Naive thymus-derived CD4-positive, alpha-beta T cell (primary cell): ENCODE results near the gene TIPIN. TPM values are rescaled to one million over a fixed set of nuclear protein-coding genes. Genes with fewer than 3 reads are reported as not detected.
A peak's percentile ranks its signal among the peaks of the same experiment; 100 is the strongest.
"Not testable (repeated sequence)": the region's sequence is repeated elsewhere in the genome, so short reads cannot be mapped to it uniquely, and the experiment has no call there.

ENCODE experiments used
- ATAC-seq: fragments of 150-1000 bp; cut with Tn5 transposase; 2 replicates; pipeline ENCODE4 v1.10.0; 2021; ENCODE audit warnings: mild to moderate bottlenecking, moderate library complexity
- CTCF ChIA-PET: fragments of 350-600 bp; sonication (Branson Sonifier 250); formaldehyde crosslinking; loops from one replicate; lab custom pipeline; 2021; ENCODE audit warnings: antibody characterized with exemption; lab: Charles Lee
- POLR2A ChIA-PET: fragments of 350-600 bp; sonication (Branson Sonifier 250); formaldehyde crosslinking; loops from one replicate; lab custom pipeline; 2021; ENCODE audit warnings: antibody characterized with exemption, inconsistent platforms; lab: Charles Lee
- DNase-seq, 9 donors: peaks; one replicate each; pipeline versions ENCODE4 v3.0.0 to v3.0.0-alpha.2; 2020 to 2022; ENCODE audit warnings: mixed read lengths in 1 of 9
- H3K27ac ChIP-seq: one replicate; pipeline ENCODE4 v1.7.0; 2013; ENCODE audit warnings: mild to moderate bottlenecking, low read depth, low read length, moderate library complexity
- H3K27me3 ChIP-seq, 2 donors: one replicate each; pipeline ENCODE4 v1.7.0; 2013; ENCODE audit warnings: low read length in 2 of 2, mild to moderate bottlenecking in 2 of 2, moderate library complexity in 2 of 2; ENCODE audit not compliant: control insufficient read depth in 2 of 2, insufficient read depth in 2 of 2
- H3K36me3 ChIP-seq, 3 experiments: 1 replicate in 2 of 3; 2 replicates in 1 of 3; pipeline ENCODE4 v1.7.0; 2013; ENCODE audit warnings: low read length in 3 of 3, mild to moderate bottlenecking in 3 of 3, moderate library complexity in 1 of 3; ENCODE audit not compliant: insufficient read depth in 3 of 3, control insufficient read depth in 2 of 3
- H3K4me1 ChIP-seq, 2 donors: one replicate each; pipeline ENCODE4 v1.7.0; 2013; ENCODE audit warnings: low read length in 2 of 2, mild to moderate bottlenecking in 2 of 2, moderate library complexity in 1 of 2; ENCODE audit not compliant: control insufficient read depth in 2 of 2, insufficient read depth in 2 of 2
- H3K4me3 ChIP-seq: 2 replicates; pipeline ENCODE4 v1.7.0; 2013; ENCODE audit warnings: mild to moderate bottlenecking, low read length
- H3K9me3 ChIP-seq, 3 experiments: 1 replicate in 2 of 3; 2 replicates in 1 of 3; pipeline ENCODE4 v1.7.0; 2013; ENCODE audit warnings: low read length in 3 of 3; ENCODE audit not compliant: control insufficient read depth in 2 of 3
- H3K27ac Mint-ChIP-seq, 9 donors: one replicate each; pipeline ENCODE4 v1.8.0; 2020 to 2022; ENCODE audit warnings: mixed read lengths in 9 of 9, mild to moderate bottlenecking in 8 of 9, moderate library complexity in 5 of 9, inconsistent platforms in 2 of 9
- H3K27me3 Mint-ChIP-seq, 5 donors: one replicate each; pipeline ENCODE4 v1.8.0; 2021 to 2022; ENCODE audit warnings: mixed read lengths in 5 of 5, mild to moderate bottlenecking in 1 of 5
- H3K36me3 Mint-ChIP-seq, 5 donors: one replicate each; pipeline ENCODE4 v1.8.0; 2020 to 2022; ENCODE audit warnings: mixed read lengths in 5 of 5, mild to moderate bottlenecking in 3 of 5, inconsistent platforms in 1 of 5
- H3K4me1 Mint-ChIP-seq, 7 donors: one replicate each; pipeline ENCODE4 v1.8.0; 2020 to 2022; ENCODE audit warnings: mixed read lengths in 7 of 7, mild to moderate bottlenecking in 3 of 7, inconsistent platforms in 1 of 7
- H3K4me3 Mint-ChIP-seq, 10 donors: one replicate each; pipeline ENCODE4 v1.8.0; 2020 to 2022; ENCODE audit warnings: mild to moderate bottlenecking in 10 of 10, mixed read lengths in 10 of 10, moderate library complexity in 6 of 10, inconsistent platforms in 2 of 10
- H3K9me3 Mint-ChIP-seq, 11 donors: one replicate each; pipeline ENCODE4 v1.8.0; 2020 to 2022; ENCODE audit warnings: mixed read lengths in 11 of 11, mild to moderate bottlenecking in 4 of 11, inconsistent platforms in 1 of 11, moderate library complexity in 1 of 11
- intact Hi-C, 2 donors: fragments of 100-400 bp; cut with micrococcal nuclease; formaldehyde crosslinking; loops; one replicate each; pipeline ENCODE4 v1.15.1; 2023
- polyA plus RNA-seq, 2 donors: library from polyadenylated mRNA; unstranded; fragments of 300-500 nt; fragmentation: Illumina TruSeq; gene quantifications; one replicate each; pipeline ENCODE4 v1.2.3, GENCODE V29; 2021
- total RNA-seq, 6 experiments: library from RNA in 5 of 6; stranded (reverse) in 5 of 6; gene quantifications; 1 replicate in 5 of 6; 2 replicates in 1 of 6; pipeline ENCODE4 v1.2.3 and lab custom pipeline; 2021 to 2026

Gene TIPIN
- total and polyA plus RNA-seq, 7 experiments from 2014 or later: 3.8 to 28.2 (median 9.9) TPM

DNA sequence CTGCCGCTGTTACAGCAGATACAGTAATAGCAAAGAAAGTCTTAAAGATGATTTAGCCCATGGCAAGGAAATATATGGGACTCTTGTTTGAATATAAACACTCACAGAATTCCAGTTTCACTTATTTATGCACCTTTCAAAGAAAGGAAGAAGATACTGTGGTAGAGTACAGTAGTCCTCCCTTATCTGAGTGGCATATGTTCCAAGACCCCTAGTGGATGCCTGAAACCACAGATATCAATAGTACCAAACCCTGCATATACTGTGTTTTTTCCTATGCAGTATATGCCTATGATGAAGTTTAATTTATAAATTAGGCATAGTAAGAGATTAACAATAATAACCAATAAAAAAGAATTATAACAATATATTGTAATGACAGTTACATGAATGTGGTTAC is 38.4 kb upstream of the TIPIN start:
- no peak for DNase-seq
- no peaks in the 10 kb centered on the region for H3K9me3 Mint-ChIP-seq
- no peaks in the 10 kb centered on the region for H3K9me3 ChIP-seq
- no peak overlapping the region for H3K4me3 ChIP-seq
- peak overlapping the region in 8 of 9 donors; percentile 20 to 91 (median 84) for H3K27ac Mint-ChIP-seq
- H3K27me3 Mint-ChIP-seq: no peaks in the 10 kb centered on the region
- intact Hi-C loops: no loop called here
- ATAC-seq: no peak
- no peaks in the 10 kb centered on the region for H3K36me3 ChIP-seq
- H3K4me1 Mint-ChIP-seq: peaks cover 54 to 90% (median 78%) of the 10 kb centered on the region in 7 donors
- H3K27ac ChIP-seq: no peak overlapping the region
- peaks cover 52 to 66% of the 10 kb centered on the region in 2 donors for H3K4me1 ChIP-seq
- peaks cover 0 to 36% (median 8%) of the 10 kb centered on the region in 5 donors for H3K36me3 Mint-ChIP-seq
- CTCF ChIA-PET: no interaction called here
- H3K4me3 Mint-ChIP-seq: peak overlapping the region in 5 of 10 donors; percentile 6 to 54 (median 51)
- H3K27me3 ChIP-seq: no peaks in the 10 kb centered on the region
- POLR2A ChIA-PET: no interaction called here

- Histone ChIP-seq H3K4me1 (peaks cover 56 to 70% of the 10 kb centered on the region in 2 donors), H3K27ac (no peak overlapping the region), H3K27me3 (no peaks in the 10 kb centered on the region), H3K36me3 (no peaks in the 10 kb centered on the region), H3K9me3 (no peaks in the 10 kb centered on the region), H3K4me3 (no peak overlapping the region)
- Mint-ChIP-seq H3K36me3 (peaks cover 0 to 38% (median 8%) of the 10 kb centered on the region in 5 donors), H3K27me3 (no peaks in the 10 kb centered on the region), H3K27ac (peak overlapping the region in 8 of 9 donors; percentile 20 to 91 (median 84)), H3K4me3 (peak overlapping the region in 8 of 10 donors; percentile 13 to 54 (median 30)), H3K4me1 (peaks cover 59 to 91% (median 81%) of the 10 kb centered on the region in 7 donors), H3K9me3 (no peaks in the 10 kb centered on the region)
- ChIA-PET POLR2A (no interaction called here), CTCF (interaction anchor here (0.8 kb wide), 1 partner anchor 23 kb away, joined by 3 read pairs; no protein-coding TSS in a partner anchor)
- intact Hi-C loops: no loop called here
- DNase-seq: no peak
- no peak for ATAC-seq
Observed at GRCh38 chr15:66394472-66394871, 38.0 kb upstream of the TIPIN start.

DNA sequence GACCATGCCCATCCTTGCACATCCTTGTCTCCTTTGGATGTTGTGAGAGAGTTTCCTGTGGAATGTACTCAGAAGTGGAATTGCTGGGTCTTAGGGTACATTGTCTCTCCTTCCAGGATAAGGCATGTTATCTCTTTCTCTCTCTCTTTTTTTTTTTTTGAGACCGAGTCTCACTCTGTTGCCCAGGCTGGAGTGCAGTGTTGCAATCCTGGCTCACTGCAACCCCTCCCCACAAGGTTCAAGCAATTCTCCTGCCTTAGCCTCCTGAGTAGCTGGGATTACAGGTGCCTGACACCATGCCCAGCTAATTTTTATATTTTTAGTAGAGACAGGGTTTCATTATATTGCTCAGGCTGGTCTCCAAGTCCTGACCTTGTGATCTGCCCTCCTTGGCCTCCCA is 36.6 kb upstream of the TIPIN start:
- ATAC-seq, H3K9me3 ChIP-seq, DNase-seq, H3K27me3 ChIP-seq, H3K36me3 ChIP-seq, H3K9me3 Mint-ChIP-seq, H3K27me3 Mint-ChIP-seq, intact Hi-C loops, H3K4me3 ChIP-seq: not testable (repeated sequence)
- H3K4me1 Mint-ChIP-seq: peaks cover 69 to 95% (median 87%) of the 10 kb centered on the region in 7 donors
- ChIA-PET CTCF (interaction anchor here (0.6 to 1.4 kb wide), 2 partner anchors 79 to 112 kb away, joined by 3 to 4 read pairs; partner anchors contain the start of genes RPL4 and ZWILCH), POLR2A (interaction anchor here (1.6 kb wide), 1 partner anchor 12 kb away, joined by 5 read pairs; no protein-coding TSS in a partner anchor)
- H3K36me3 Mint-ChIP-seq: peaks cover 0 to 37% (median 6%) of the 10 kb centered on the region in 5 donors
- peak overlapping the region; percentile 35 for H3K27ac ChIP-seq
- peak overlapping the region in 7 of 10 donors; percentile 16 to 68 (median 34) for H3K4me3 Mint-ChIP-seq
- H3K27ac Mint-ChIP-seq: peak overlapping the region; percentile 46 to 91 (median 84)
- H3K4me1 ChIP-seq: peaks cover 65 to 79% of the 10 kb centered on the region in 2 donors

- Mint-ChIP-seq H3K4me1 (peaks cover 71 to 89% (median 81%) of the 10 kb centered on the region in 7 donors), H3K27ac (peak overlapping the region; percentile 74 to 91 (median 84)), H3K27me3 (no peaks in the 10 kb centered on the region), H3K4me3 (peak overlapping the region; percentile 87 to 100 (median 92)), H3K9me3 (peaks cover 0 to 1% (median 0%) of the 10 kb centered on the region in 11 donors), H3K36me3 (peaks cover 0 to 36% (median 8%) of the 10 kb centered on the region in 5 donors)
- POLR2A ChIA-PET: interaction anchor here (1.0 to 1.5 kb wide), 4 partner anchors 11 to 110 kb away, joined by 3 to 5 read pairs (median 4); no protein-coding TSS in a partner anchor
- H3K9me3 ChIP-seq: no peaks in the 10 kb centered on the region
- H3K36me3 ChIP-seq: peaks cover 0 to 3% (median 0%) of the 10 kb centered on the region in 3 experiments
- H3K27me3 ChIP-seq: no peaks in the 10 kb centered on the region
- peak overlapping the region; percentile 38 for H3K4me3 ChIP-seq
- ATAC-seq (no peak), DNase-seq (peak in 2 of 9 donors; percentile 30 to 39)
- CTCF ChIA-PET: interaction anchor here (0.8 to 1.2 kb wide), 3 partner anchors 14 to 1005 kb away, joined by 3 to 6 read pairs (median 3); partner anchors contain the start of gene SNAPC5
- intact Hi-C loops: no loop called here
- peaks cover 65 to 71% of the 10 kb centered on the region in 2 donors for H3K4me1 ChIP-seq
- H3K27ac ChIP-seq: peak overlapping the region; percentile 46
Observed at GRCh38 chr15:66390678-66391077, 34.2 kb upstream of the TIPIN start.

GRCh38 chr15:66389859-66390381 is 33.4 kb upstream of the TIPIN start:
- Mint-ChIP-seq H3K4me1 (peaks cover 66 to 87% (median 77%) of the 10 kb centered on the region in 7 donors), H3K4me3 (peak overlapping the region; percentile 87 to 100 (median 92)), H3K9me3 (peaks cover 0 to 1% (median 0%) of the 10 kb centered on the region in 11 donors), H3K27ac (peak overlapping the region; percentile 74 to 91 (median 84)), H3K27me3 (no peaks in the 10 kb centered on the region), H3K36me3 (peaks cover 0 to 36% (median 8%) of the 10 kb centered on the region in 5 donors)
- Histone ChIP-seq H3K27ac (peak overlapping the region; percentile 46), H3K27me3 (no peaks in the 10 kb centered on the region), H3K4me1 (peaks cover 58 to 70% of the 10 kb centered on the region in 2 donors), H3K4me3 (peak overlapping the region; percentile 38), H3K36me3 (peaks cover 0 to 3% (median 0%) of the 10 kb centered on the region in 3 experiments), H3K9me3 (no peaks in the 10 kb centered on the region)
- no peak for ATAC-seq
- POLR2A ChIA-PET: interaction anchor here (1.2 to 6.0 kb wide), 3 partner anchors 14 to 109 kb away, joined by 4 to 71 read pairs (median 5); partner anchors contain the start of gene SNAPC5
- no peak for DNase-seq
- intact Hi-C loops: loop anchor here in 1 of 2 donors (5.0 kb wide), 3 partner anchors 32 to 862 kb away; partner anchors contain the start of genes AAGAB and IQCH
- CTCF ChIA-PET: interaction anchor here (0.8 kb wide), 1 partner anchor 85 kb away, joined by 3 read pairs; no protein-coding TSS in a partner anchor

DNA sequence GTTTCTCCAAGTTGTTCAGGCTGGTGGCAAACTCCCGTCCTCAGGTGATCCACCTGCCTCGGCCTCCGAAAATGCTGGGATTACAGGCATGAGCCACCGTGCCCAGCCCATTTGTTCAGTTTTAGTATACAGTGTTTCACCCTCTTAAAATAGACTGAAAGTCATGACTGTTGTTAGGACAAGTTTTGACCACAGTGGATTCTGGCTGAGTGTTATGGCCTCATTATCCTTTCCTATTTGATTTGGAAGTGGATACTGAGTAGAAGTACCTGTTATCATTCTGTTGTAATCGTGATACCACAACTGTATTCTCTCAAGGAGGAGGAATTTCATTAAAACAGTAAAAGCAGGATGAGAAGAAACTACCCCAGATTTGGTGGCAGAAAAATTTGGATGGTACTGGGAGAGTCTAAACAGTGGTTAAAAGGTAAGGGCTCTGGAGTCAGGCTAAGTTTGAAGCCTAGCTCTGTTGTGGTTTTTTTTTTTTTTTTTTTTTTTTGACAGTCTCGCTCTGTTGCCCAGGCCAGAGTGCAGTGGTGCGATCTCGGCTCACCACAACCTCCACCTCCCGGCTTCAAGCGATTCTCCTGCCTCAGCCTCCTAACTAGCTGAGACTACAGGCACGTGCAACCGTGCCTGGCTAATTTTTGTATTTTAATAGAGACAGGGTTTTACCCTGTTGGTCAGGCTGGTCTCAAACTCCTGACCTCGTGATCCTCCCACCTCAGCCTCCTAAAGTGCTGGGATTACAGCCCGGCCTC is 32.8 kb upstream of the TIPIN start:
- Mint-ChIP-seq H3K36me3 (peaks cover 0 to 38% (median 8%) of the 10 kb centered on the region in 5 donors), H3K4me1 (peaks cover 65 to 85% (median 74%) of the 10 kb centered on the region in 7 donors), H3K4me3 (peak overlapping the region; percentile 87 to 100 (median 94)), H3K27ac (peak overlapping the region; percentile 36 to 92 (median 85)), H3K9me3 (peaks cover 0 to 1% (median 0%) of the 10 kb centered on the region in 11 donors), H3K27me3 (no peaks in the 10 kb centered on the region)
- DNase-seq (no peak), ATAC-seq (no peak)
- CTCF ChIA-PET: interaction anchor here (0.6 to 1.6 kb wide), 4 partner anchors 10 to 1281 kb away, joined by 3 read pairs; no protein-coding TSS in a partner anchor
- peak overlapping the region; percentile 38 for H3K4me3 ChIP-seq
- peaks cover 51 to 65% of the 10 kb centered on the region in 2 donors for H3K4me1 ChIP-seq
- no peaks in the 10 kb centered on the region for H3K9me3 ChIP-seq
- peaks cover 0 to 3% (median 0%) of the 10 kb centered on the region in 3 experiments for H3K36me3 ChIP-seq
- H3K27ac ChIP-seq: peak overlapping the region; percentile 46
- POLR2A ChIA-PET: interaction anchor here (6.0 kb wide), 1 partner anchor 109 kb away, joined by 71 read pairs; the partner anchor contains the start of gene SNAPC5
- no peaks in the 10 kb centered on the region for H3K27me3 ChIP-seq
- intact Hi-C loops: loop anchor here in 1 of 2 donors (5.0 kb wide), 3 partner anchors 33 to 863 kb away; partner anchors contain the start of genes AAGAB and IQCH
